H1 (cell line): ENCODE results near the gene KCNH1. TPM values are rescaled to one million over a fixed set of nuclear protein-coding genes. Genes with fewer than 3 reads are reported as not detected.

Experiments used
- CTCF ChIA-PET: fragments of 300-600 bp; sonication (Branson Sonifier 250); formaldehyde crosslinking; loops from one replicate; lab custom pipeline; 2021; ENCODE audit not compliant: partially characterized antibody; lab: Charles Lee
- POLR2A ChIA-PET: fragments of 300-600 bp; sonication (Branson Sonifier 250); formaldehyde crosslinking; loops from one replicate; lab custom pipeline; 2021; ENCODE audit warnings: inconsistent platforms; ENCODE audit not compliant: partially characterized antibody; lab: Charles Lee
- DNase-seq, 2 experiments: peaks; one replicate each; pipeline versions ENCODE4 v3.0.0 to v3.0.0-alpha.2; 2010 to 2022; ENCODE audit warnings: low spot score in 2 of 2, low read depth in 1 of 2, mixed read lengths in 1 of 2
- FAIRE-seq: peaks from 2 replicates; lab custom pipeline; 2011; peaks lifted over from hg19 to GRCh38; lab: Jason Lieb, UNC
- H2AFZ ChIP-seq: 2 replicates; pipeline ENCODE4 v1.8.1; 2012; ENCODE audit warnings: low read length, inconsistent platforms
- H2AK5ac ChIP-seq: 2 replicates; pipeline ENCODE4 v1.6.1; 2013; ENCODE audit warnings: low read depth, low read length
- H2BK120ac ChIP-seq: replicated peaks from 2 replicates; pipeline ENCODE3; 2013; ENCODE audit warnings: low read depth, low read length, inconsistent platforms
- H2BK12ac ChIP-seq: 2 replicates; pipeline ENCODE4 v1.6.1; 2013; ENCODE audit warnings: low read depth, low read length
- H2BK15ac ChIP-seq: 2 replicates; pipeline ENCODE4 v1.6.1; 2013; ENCODE audit warnings: low read length
- H2BK20ac ChIP-seq: 2 replicates; pipeline ENCODE4 v1.6.1; 2013; ENCODE audit warnings: low read length
- H2BK5ac ChIP-seq: 2 replicates; pipeline ENCODE4 v1.6.1; 2013; ENCODE audit warnings: low read depth, low read length
- H3K14ac ChIP-seq: 2 replicates; pipeline ENCODE4 v1.6.1; 2013; ENCODE audit warnings: inconsistent platforms; ENCODE audit not compliant: insufficient read length
- H3K18ac ChIP-seq: 2 replicates; pipeline ENCODE4 v1.6.1; 2013; ENCODE audit warnings: low read length; ENCODE audit errors: extremely low read depth
- H3K23ac ChIP-seq: 2 replicates; pipeline ENCODE4 v1.6.1; 2013; ENCODE audit warnings: inconsistent platforms; ENCODE audit not compliant: insufficient read length
- H3K23me2 ChIP-seq: 2 replicates; pipeline ENCODE4 v1.6.1; 2013; ENCODE audit warnings: low read depth, low read length
- H3K27ac ChIP-seq: 2 replicates; pipeline ENCODE4 v1.6.1; 2011; ENCODE audit warnings: low read depth, low read length, inconsistent platforms
- H3K27me3 ChIP-seq, 4 experiments: replicated peaks in 1 of 4; 1 replicate in 1 of 4; 2 replicates in 3 of 4; pipeline versions ENCODE4 v1.6.1 to v1.8.1; 2011 to 2013; ENCODE audit warnings: low read length in 3 of 4, mild to moderate bottlenecking in 3 of 4, inconsistent platforms in 2 of 4, mixed read lengths in 2 of 4, moderate library complexity in 1 of 4; ENCODE audit not compliant: control insufficient read depth in 3 of 4, insufficient read depth in 3 of 4; ENCODE audit errors: extremely low read depth in 1 of 4
- H3K36me3 ChIP-seq, 4 experiments: 2 replicates each; pipeline versions ENCODE4 v1.6.1 to v1.8.1; 2011 to 2013; ENCODE audit warnings: mild to moderate bottlenecking in 4 of 4, low read length in 3 of 4, moderate library complexity in 2 of 4, control low read depth in 1 of 4, inconsistent platforms in 1 of 4; ENCODE audit not compliant: insufficient read depth in 4 of 4, control insufficient read depth in 2 of 4
- H3K4ac ChIP-seq: replicated peaks from 2 replicates; pipeline ENCODE3; 2013; ENCODE audit warnings: low read length, low read depth, mixed read lengths, inconsistent platforms; ENCODE audit not compliant: insufficient read length
- H3K4me1 ChIP-seq, 4 experiments: replicated peaks in 1 of 4; 1 replicate in 1 of 4; 2 replicates in 3 of 4; pipeline versions ENCODE4 v1.6.1 to v1.8.1; 2011 to 2013; ENCODE audit warnings: low read length in 3 of 4, inconsistent platforms in 2 of 4, mixed read lengths in 1 of 4; ENCODE audit not compliant: insufficient read depth in 4 of 4, control insufficient read depth in 3 of 4
- H3K4me2 ChIP-seq, 2 experiments: 2 replicates each; pipeline versions ENCODE4 v1.6.1 to v1.8.1; 2011 to 2013; ENCODE audit warnings: low read depth in 2 of 2, low read length in 2 of 2, control low read depth in 1 of 2, inconsistent platforms in 1 of 2, mild to moderate bottlenecking in 1 of 2; ENCODE audit not compliant: insufficient read depth in 1 of 2
- H3K4me3 ChIP-seq, 4 experiments: fragments of 200-600, 300-600 bp in 1 of 4; sonication (generic), shearing (Covaris generic), sonication (Bioruptor Twin) in 1 of 4; 2 replicates each; pipeline versions ENCODE4 v1.5.1 to v1.8.1; 2011 to 2016; ENCODE audit warnings: low read length in 4 of 4, low read depth in 3 of 4, control low read depth in 2 of 4, inconsistent platforms in 2 of 4, mild to moderate bottlenecking in 2 of 4, mixed read lengths in 1 of 4, moderate library complexity in 1 of 4; ENCODE audit not compliant: insufficient read depth in 2 of 4; ENCODE audit errors: extremely low read depth in 1 of 4
- H3K56ac ChIP-seq: replicated peaks from 2 replicates; pipeline ENCODE3; 2013; ENCODE audit warnings: low read depth, mild to moderate bottlenecking, mixed read lengths, low read length, inconsistent platforms; ENCODE audit not compliant: insufficient read length
- H3K79me1 ChIP-seq: 2 replicates; pipeline ENCODE4 v1.6.1; 2013; ENCODE audit warnings: low read depth, low read length, control low read depth
- H3K79me2 ChIP-seq, 2 experiments: 2 replicates each; pipeline versions ENCODE4 v1.6.1 to v1.8.1; 2012 to 2013; ENCODE audit warnings: low read length in 2 of 2, mild to moderate bottlenecking in 2 of 2, inconsistent platforms in 1 of 2; ENCODE audit not compliant: insufficient read depth in 2 of 2, control insufficient read depth in 1 of 2
- H3K9ac ChIP-seq, 4 experiments: replicated peaks in 1 of 4; 1 replicate in 1 of 4; 2 replicates in 3 of 4; pipeline versions ENCODE4 v1.6.1 to v1.8.1; 2011 to 2013; ENCODE audit warnings: low read depth in 3 of 4, low read length in 3 of 4, control low read depth in 2 of 4, mild to moderate bottlenecking in 2 of 4, moderate library complexity in 2 of 4, inconsistent platforms in 1 of 4; ENCODE audit errors: extremely low read depth in 1 of 4
- H3K9me3 ChIP-seq, 2 experiments: 2 replicates each; pipeline versions ENCODE4 v1.6.1 to v1.8.1; 2012 to 2013; ENCODE audit warnings: mild to moderate bottlenecking in 2 of 2, moderate library complexity in 2 of 2, control low read depth in 1 of 2, inconsistent platforms in 1 of 2, low read depth in 1 of 2, low read length in 1 of 2, mixed read lengths in 1 of 2; ENCODE audit not compliant: insufficient read depth in 2 of 2
- H4K20me1 ChIP-seq, 2 experiments: replicated peaks in 1 of 2; 2 replicates each; pipeline versions ENCODE3 to v1.8.1; 2011 to 2013; ENCODE audit warnings: inconsistent platforms in 2 of 2, low read length in 2 of 2, mild to moderate bottlenecking in 1 of 2; ENCODE audit not compliant: insufficient read depth in 2 of 2, control insufficient read depth in 1 of 2
- H4K5ac ChIP-seq: 2 replicates; pipeline ENCODE4 v1.6.1; 2013; ENCODE audit warnings: low read length, low read depth, mixed read lengths, inconsistent platforms; ENCODE audit not compliant: insufficient read length
- H4K8ac ChIP-seq: 2 replicates; pipeline ENCODE4 v1.8.0; 2013; ENCODE audit warnings: mild to moderate bottlenecking, moderate library complexity, low read length, inconsistent platforms; ENCODE audit not compliant: insufficient read depth; ENCODE audit errors: extremely low read depth
- H4K91ac ChIP-seq: replicated peaks from 2 replicates; pipeline ENCODE3; 2013; ENCODE audit warnings: low read length, mixed read lengths, inconsistent platforms; ENCODE audit not compliant: insufficient read length
- CEBPB ChIP-seq: IDR thresholded peaks from 2 replicates; pipeline ENCODE4 v1.6.1; 2012; ENCODE audit warnings: low read depth, low read length
- GABPA ChIP-seq: IDR thresholded peaks from 2 replicates; pipeline ENCODE4 v1.6.1; 2011; ENCODE audit warnings: mild to moderate bottlenecking, low read length, moderate library complexity, borderline replicate concordance; ENCODE audit not compliant: insufficient read depth
- WGBS, 2 experiments: shearing (Covaris generic) in 1 of 2; methylation state at CpG; one replicate each; pipeline versions ENCODE4 v1.1.6 to v1.1.7; 2013 to 2015; ENCODE audit warnings: low lambda C conversion rate in 2 of 2, mixed read lengths in 2 of 2, inconsistent platforms in 1 of 2, low coverage in 1 of 2, missing lambda C conversion rate in 1 of 2; ENCODE audit not compliant: insufficient replicate concordance in 2 of 2, insufficient coverage in 1 of 2, insufficient read length in 1 of 2; ENCODE audit errors: extremely low coverage in 1 of 2, missing lambda C conversion rate in 1 of 2; 5-methylcytosine and 5-hydroxymethylcytosine counted together
- polyA plus RNA-seq, 7 experiments: library from polyadenylated mRNA; depleted of rRNA in 3 of 7; stranded (reverse) in 5 of 7; unstranded in 2 of 7; fragments of >200 nt in 5 of 7; fragments of 200-250 nt in 2 of 7; gene quantifications; 1 replicate in 5 of 7; 2 replicates in 1 of 7; 4 replicates in 1 of 7; pipeline versions ENCODE4 v1.2.1 to v1.2.3, GENCODE V29; 2011 to 2013; ENCODE audit warnings: missing spikeins in 2 of 7, mixed read lengths in 2 of 7
- total RNA-seq: library from RNA; stranded (reverse); fragmentation: NEBNext Ultra II Directional; extraction: Animal tissue kit (Norgen Biotek cat#: 25700); gene quantifications from 2 replicates; pipeline ENCODE4 v1.2.1, GENCODE V29; 2021
- TF ChIP-seq, protein P1 (sequence below): IDR thresholded peaks from 2 replicates; pipeline ENCODE4 v1.6.1; 2012; ENCODE audit warnings: inconsistent platforms

The KCNH1 gene
- total and polyA plus RNA-seq, 2 of the 8 experiments (the other 6 are each of a cell fraction or from before 2014, with no cell fraction given) = 0.27 to 0.34 TPM

DNA sequence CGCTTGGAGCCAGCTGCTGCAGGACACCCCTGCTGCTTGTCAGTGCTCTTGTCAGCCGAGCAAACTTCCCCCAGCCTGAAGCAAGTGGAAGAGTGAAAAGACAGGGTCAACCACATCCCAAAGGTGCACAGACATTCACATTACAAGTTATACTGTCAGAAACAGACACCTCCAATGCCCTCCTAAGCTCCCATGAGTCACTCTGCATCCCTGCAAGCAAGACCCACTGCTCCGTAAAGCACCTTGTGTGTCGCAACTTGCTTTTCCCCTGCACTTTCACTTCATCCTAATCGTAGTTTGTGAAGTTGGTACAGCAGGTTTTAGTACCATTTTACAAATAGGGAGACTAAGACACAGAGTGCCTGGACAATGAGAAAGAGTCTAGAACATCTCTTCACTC is 51.1 kb downstream of the KCNH1 start:
- Histone ChIP-seq H3K27me3 (no peaks in the 10 kb centered on the region), H3K14ac (no peak overlapping the region), H3K9me3 (no peaks in the 10 kb centered on the region), H2BK120ac (no peak overlapping the region), H3K23me2 (no peaks in the 10 kb centered on the region), H3K4me3 (no peak overlapping the region), H2BK12ac (no peak overlapping the region), H2BK15ac (no peak overlapping the region), H4K91ac (no peak overlapping the region), H3K27ac (no peak overlapping the region), H3K18ac (no peak overlapping the region), H3K23ac (no peak overlapping the region), H2BK5ac (no peak overlapping the region), H3K56ac (no peak overlapping the region), H3K4me2 (no peak overlapping the region), H2BK20ac (no peak overlapping the region), H3K4ac (no peak overlapping the region), H3K4me1 (peaks cover 0 to 3% (median 0%) of the 10 kb centered on the region in 4 experiments; a peak in 1 of 7 replicates), H4K20me1 (no peaks in the 10 kb centered on the region), H2AK5ac (no peak overlapping the region), H3K79me1 (no peaks in the 10 kb centered on the region), H3K9ac (no peak overlapping the region), H2AFZ (peak overlapping the region; percentile 94), H3K36me3 (no peaks in the 10 kb centered on the region), H4K5ac (no peak overlapping the region), H4K8ac (no peak overlapping the region), H3K79me2 (no peaks in the 10 kb centered on the region)
- CTCF ChIA-PET = no interaction called here
- TF ChIP-seq CEBPB (0 out of 2 replicates have a peak, but pooled peaks have one; percentile 22), GABPA (no peak)
- TF ChIP-seq, protein P1, sequence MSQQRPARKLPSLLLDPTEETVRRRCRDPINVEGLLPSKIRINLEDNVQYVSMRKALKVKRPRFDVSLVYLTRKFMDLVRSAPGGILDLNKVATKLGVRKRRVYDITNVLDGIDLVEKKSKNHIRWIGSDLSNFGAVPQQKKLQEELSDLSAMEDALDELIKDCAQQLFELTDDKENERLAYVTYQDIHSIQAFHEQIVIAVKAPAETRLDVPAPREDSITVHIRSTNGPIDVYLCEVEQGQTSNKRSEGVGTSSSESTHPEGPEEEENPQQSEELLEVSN = no peak
- DNase-seq (no peak), FAIRE-seq (peak; percentile 48)
- WGBS, 2 experiments = 81% methylated on average over 5 of the region's 5 CpGs; no CpG with 5 or more reads in 1 of the 2 experiments
- POLR2A ChIA-PET = no interaction called here
